SK-N-SH treated with all-trans-retinoic acid at 6 μM for 48 hours (cell line): ENCODE measurements around the gene NACA2.
"Not testable (repeated sequence)": the region's sequence is repeated elsewhere in the genome, so short reads cannot be mapped to it uniquely, and the experiment has no call there.

Experiments
- ATAC-seq: fragments of 200-7000 bp; cut with Tn5 transposase; 3 replicates; pipeline ENCODE4 v1.9.1; 2020; ENCODE audit warnings: mild to moderate bottlenecking, moderate library complexity
- ARNTL ChIP-seq: fragments of 450-650 bp; formaldehyde crosslinking; IDR thresholded peaks from 2 replicates; pipeline ENCODE4 v1.5.0; 2020; ENCODE audit warnings: low read depth, mild to moderate bottlenecking, moderate library complexity, borderline replicate concordance
- BACH2 ChIP-seq: fragments of 250-450 bp; sonication (Bioruptor Pico); IDR thresholded peaks from 2 replicates; pipeline ENCODE4 v1.9.0; 2021; ENCODE audit warnings: mild to moderate bottlenecking, borderline replicate concordance
- CREB5 ChIP-seq: fragments of 250-450 bp; sonication (Bioruptor Pico); IDR thresholded peaks from 2 replicates; pipeline ENCODE4 v1.5.1; 2020; ENCODE audit warnings: low read depth, mild to moderate bottlenecking, moderate library complexity
- CSDC2 ChIP-seq: fragments of 250-450 bp; sonication (Bioruptor Pico); IDR thresholded peaks from 2 replicates; pipeline ENCODE4 v1.5.0; 2020; ENCODE audit warnings: mild to moderate bottlenecking, moderate library complexity
- ESRRG ChIP-seq: fragments of 250-450 bp; sonication (Bioruptor Pico); IDR thresholded peaks from 2 replicates; pipeline ENCODE4 v1.6.1; 2021; ENCODE audit warnings: mild to moderate bottlenecking
- GLIS3 ChIP-seq: fragments of 250-450 bp; sonication (Bioruptor Pico); IDR thresholded peaks from 2 replicates; pipeline ENCODE4 v1.5.0; 2020; ENCODE audit warnings: mild to moderate bottlenecking, moderate library complexity
- OSR1 ChIP-seq: fragments of 250-450 bp; sonication (Bioruptor Pico); IDR thresholded peaks from 2 replicates; pipeline ENCODE4 v1.8.0; 2022; ENCODE audit warnings: moderate library complexity, mild to moderate bottlenecking, inconsistent platforms
- RARB ChIP-seq: fragments of 250-450 bp; sonication (Bioruptor Pico); IDR thresholded peaks from 2 replicates; pipeline ENCODE4 v1.8.0; 2021; ENCODE audit warnings: mild to moderate bottlenecking, moderate library complexity
- SNAI2 ChIP-seq: fragments of 250-450 bp; sonication (Bioruptor Pico); IDR thresholded peaks from 2 replicates; pipeline ENCODE4 v1.5.0; 2020; ENCODE audit warnings: mild to moderate bottlenecking, moderate library complexity
- TCF4 ChIP-seq: fragments of 250-450 bp; sonication (Bioruptor Pico); IDR thresholded peaks from 2 replicates; pipeline ENCODE4 v1.8.0; 2021; ENCODE audit warnings: mild to moderate bottlenecking, moderate library complexity, borderline replicate concordance
- TSHZ2 ChIP-seq: fragments of 250-450 bp; sonication (Bioruptor Pico); IDR thresholded peaks from 2 replicates; pipeline ENCODE4 v1.5.0; 2020; ENCODE audit warnings: mild to moderate bottlenecking, moderate library complexity
- ZC3H10 ChIP-seq: fragments of 250-450 bp; sonication (Bioruptor Pico); IDR thresholded peaks from 2 replicates; pipeline ENCODE4 v1.5.1; 2021; ENCODE audit warnings: mild to moderate bottlenecking, moderate library complexity
- ZFP30 ChIP-seq: fragments of 450-650 bp; formaldehyde crosslinking; IDR thresholded peaks from 2 replicates; pipeline ENCODE4 v1.5.0; 2022; ENCODE audit warnings: mild to moderate bottlenecking, moderate library complexity
- ZNF565 ChIP-seq: fragments of 450-650 bp; formaldehyde crosslinking; conservative IDR thresholded peaks from 2 replicates; pipeline ENCODE4 v1.5.0; 2020; ENCODE audit warnings: low read depth, mild to moderate bottlenecking, moderate library complexity
- ZNF70 ChIP-seq: fragments of 450-650 bp; formaldehyde crosslinking; IDR thresholded peaks from 2 replicates; pipeline ENCODE4 v1.5.0; 2020; ENCODE audit warnings: mild to moderate bottlenecking, moderate library complexity
- ZNF8 ChIP-seq: fragments of 450-650 bp; formaldehyde crosslinking; IDR thresholded peaks from 2 replicates; pipeline ENCODE4 v1.5.0; 2020; ENCODE audit warnings: mild to moderate bottlenecking, moderate library complexity
- TF ChIP-seq, protein P1 (sequence below): fragments of 250-450 bp; sonication (Bioruptor Pico); IDR thresholded peaks from 2 replicates; pipeline ENCODE4 v1.8.0; 2021; ENCODE audit warnings: low read depth, mild to moderate bottlenecking, moderate library complexity, borderline replicate concordance

The NACA2 gene

DNA sequence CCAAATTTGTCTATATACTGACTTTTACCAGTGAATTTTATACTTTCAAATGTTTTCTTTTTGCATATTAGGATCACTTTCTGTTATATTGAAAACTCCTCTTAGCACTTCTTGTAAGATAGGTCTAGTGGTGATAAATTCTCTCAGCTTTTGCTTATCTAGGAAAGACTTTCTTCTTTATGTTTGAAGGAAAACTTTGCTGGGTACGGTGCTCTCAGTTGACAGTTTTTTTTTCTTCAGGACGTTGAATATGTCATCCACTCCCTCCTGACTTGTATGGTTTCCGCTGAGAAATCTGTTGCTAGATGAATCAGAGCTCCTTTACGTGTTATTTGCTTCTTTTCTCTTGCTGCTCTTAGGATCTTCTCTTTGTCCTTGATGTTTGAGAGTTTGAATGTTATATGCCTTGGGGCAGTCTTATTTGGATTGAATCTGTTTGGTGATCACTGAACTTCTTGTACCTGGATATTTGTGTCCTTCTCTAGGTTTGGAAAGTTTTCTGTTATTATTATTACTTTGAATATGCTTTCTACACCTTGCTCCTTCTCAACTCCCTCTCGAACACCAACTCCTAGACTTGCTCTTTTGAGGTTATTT lies 44.0 kb upstream of the NACA2 start:
- ATAC-seq, result no peak
- TF ChIP-seq ESRRG (CRISPR knock-in tag), result no peak
- TF ChIP-seq TSHZ2 (CRISPR knock-in tag), result no peak
- TF ChIP-seq BACH2 (CRISPR knock-in tag), result no peak
- TF ChIP-seq CSDC2, result no peak
- TF ChIP-seq ZFP30, result no peak
- no peak for TF ChIP-seq ZNF70 (CRISPR knock-in tag)
- TF ChIP-seq CREB5 (CRISPR knock-in tag), result no peak
- TF ChIP-seq ZC3H10, result no peak
- TF ChIP-seq, all 23 proteins: peak for 0

- ATAC-seq, result no peak
- TF ChIP-seq SNAI2 (CRISPR knock-in tag), result no peak
These were observed 43.1 kb upstream of the NACA2 start for GRCh38 chr17:61634011-61634539.

DNA sequence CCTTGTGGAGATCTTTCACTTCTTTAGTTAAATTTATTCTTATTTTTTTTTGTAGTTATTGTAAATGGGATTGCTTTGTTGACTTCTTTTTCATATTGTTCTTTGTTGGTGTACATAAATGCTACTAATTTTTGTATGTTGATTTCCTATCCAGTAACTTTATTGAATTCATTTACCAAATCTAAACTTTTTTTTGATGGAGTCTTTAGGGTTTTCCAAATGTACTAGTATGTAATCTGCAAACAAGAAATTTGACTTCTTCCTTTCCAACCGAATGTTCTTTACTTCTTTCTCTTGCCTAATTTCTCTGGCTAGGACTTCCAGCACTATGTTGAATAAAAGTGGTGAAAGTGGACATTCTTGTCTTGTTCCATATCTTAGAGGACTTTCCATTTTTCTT lies 41.8 kb upstream of the NACA2 start:
- no peak for ATAC-seq
- TF ChIP-seq ZNF8 (CRISPR knock-in tag) (no peak), TSHZ2 (CRISPR knock-in tag) (no peak), ZNF70 (CRISPR knock-in tag) (no peak), OSR1 (CRISPR knock-in tag) (no peak), ARNTL (CRISPR knock-in tag) (no peak), CSDC2 (no peak), ZNF565 (CRISPR knock-in tag) (no peak), RARB (CRISPR knock-in tag) (no peak), TCF4 (no peak)

DNA sequence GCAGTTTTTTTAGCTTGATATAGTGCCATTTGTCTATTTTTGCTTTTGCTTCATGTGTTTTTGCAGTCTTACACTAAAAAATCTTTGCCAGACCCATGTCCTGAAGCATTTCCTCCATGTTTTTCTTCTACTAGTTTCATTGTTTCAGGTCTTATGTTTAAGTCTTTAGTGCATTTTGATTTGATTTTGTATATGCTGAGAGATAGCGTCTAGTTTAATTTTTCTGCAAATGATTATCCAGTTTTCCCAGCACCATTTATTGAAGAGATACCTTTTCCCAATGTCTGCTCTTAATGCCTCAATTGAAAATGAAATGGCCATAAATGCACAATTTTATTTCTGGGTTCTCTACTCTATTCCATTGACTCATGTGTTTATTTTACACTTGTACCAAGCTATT lies 40.8 kb upstream of the NACA2 start:
- TF ChIP-seq TCF4 (no peak), BACH2 (CRISPR knock-in tag) (no peak), CSDC2 (no peak), TSHZ2 (CRISPR knock-in tag) (no peak), RARB (CRISPR knock-in tag) (no peak), GLIS3 (CRISPR knock-in tag) (no peak)
- TF ChIP-seq, protein P1, sequence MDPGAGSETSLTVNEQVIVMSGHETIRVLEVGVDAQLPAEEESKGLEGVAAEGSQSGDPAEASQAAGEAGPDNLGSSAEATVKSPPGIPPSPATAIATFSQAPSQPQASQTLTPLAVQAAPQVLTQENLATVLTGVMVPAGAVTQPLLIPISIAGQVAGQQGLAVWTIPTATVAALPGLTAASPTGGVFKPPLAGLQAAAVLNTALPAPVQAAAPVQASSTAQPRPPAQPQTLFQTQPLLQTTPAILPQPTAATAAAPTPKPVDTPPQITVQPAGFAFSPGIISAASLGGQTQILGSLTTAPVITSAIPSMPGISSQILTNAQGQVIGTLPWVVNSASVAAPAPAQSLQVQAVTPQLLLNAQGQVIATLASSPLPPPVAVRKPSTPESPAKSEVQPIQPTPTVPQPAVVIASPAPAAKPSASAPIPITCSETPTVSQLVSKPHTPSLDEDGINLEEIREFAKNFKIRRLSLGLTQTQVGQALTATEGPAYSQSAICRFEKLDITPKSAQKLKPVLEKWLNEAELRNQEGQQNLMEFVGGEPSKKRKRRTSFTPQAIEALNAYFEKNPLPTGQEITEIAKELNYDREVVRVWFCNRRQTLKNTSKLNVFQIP (CRISPR knock-in tag), result no peak
- ATAC-seq, result no peak

DNA sequence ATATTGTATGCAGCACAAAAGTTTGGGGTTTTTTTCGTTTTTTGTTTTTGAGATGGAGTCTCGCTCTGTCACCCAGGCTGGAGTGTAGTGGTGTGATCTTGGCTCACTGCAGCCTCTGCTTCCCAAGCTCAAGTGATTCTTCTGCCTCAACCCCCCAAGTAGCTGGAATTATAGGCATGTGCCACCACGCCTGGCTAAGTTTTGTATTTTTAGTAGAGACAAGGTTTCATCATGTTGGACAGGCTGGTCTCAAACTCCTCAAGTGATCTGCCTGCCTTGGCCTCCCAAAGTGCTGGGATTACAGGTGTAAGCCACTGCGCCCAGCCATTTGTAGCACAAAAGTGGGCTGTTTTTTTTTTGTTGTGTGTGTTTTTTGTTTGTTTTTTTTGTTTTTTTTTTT lies 37.1 kb upstream of the NACA2 start:
- not testable (repeated sequence) for ATAC-seq
